BLaER1 treated with 17β-estradiol and CSF1 and Interleukin-3, amounts not matched to agents 10 nM and 100 nM (cell line): ENCODE measurements around the gene CHST7.

Experiments used
- H3K27ac ChIP-seq, 11 experiments: shearing (Covaris generic); formaldehyde crosslinking; 2 replicates each; pipeline ENCODE4 v1.8.1; 2022
- H3K27me3 ChIP-seq, 11 experiments: shearing (Covaris generic); formaldehyde crosslinking; 2 replicates each; pipeline ENCODE4 v1.8.1; 2022
- H3K36me3 ChIP-seq, 11 experiments: shearing (Covaris generic); formaldehyde crosslinking; 2 replicates each; pipeline ENCODE4 v1.8.1; 2022
- H3K4me1 ChIP-seq, 10 experiments: shearing (Covaris generic); formaldehyde crosslinking; 2 replicates each; pipeline ENCODE4 v1.8.1; 2022
- H3K4me2 ChIP-seq, 11 experiments: shearing (Covaris generic); formaldehyde crosslinking; 2 replicates each; pipeline ENCODE4 v1.8.1; 2022
- H3K4me3 ChIP-seq, 10 experiments: shearing (Covaris generic); formaldehyde crosslinking; 2 replicates each; pipeline ENCODE4 v1.8.1; 2022
- H3K9ac ChIP-seq, 11 experiments: shearing (Covaris generic); formaldehyde crosslinking; 2 replicates each; pipeline ENCODE4 v1.8.1; 2022
- H3K9me3 ChIP-seq, 11 experiments: shearing (Covaris generic); formaldehyde crosslinking; replicated peaks in 1 of 11; 2 replicates each; pipeline ENCODE4 v1.8.1; 2022
- H4K20me1 ChIP-seq, 11 experiments: shearing (Covaris generic); formaldehyde crosslinking; 2 replicates each; pipeline ENCODE4 v1.8.1; 2022
- Cebpa-rat ChIP-seq, 11 experiments: shearing (Covaris generic); IDR thresholded peaks; 2 replicates each; pipeline ENCODE4 v1.8.1; 2022

The CHST7 gene

DNA sequence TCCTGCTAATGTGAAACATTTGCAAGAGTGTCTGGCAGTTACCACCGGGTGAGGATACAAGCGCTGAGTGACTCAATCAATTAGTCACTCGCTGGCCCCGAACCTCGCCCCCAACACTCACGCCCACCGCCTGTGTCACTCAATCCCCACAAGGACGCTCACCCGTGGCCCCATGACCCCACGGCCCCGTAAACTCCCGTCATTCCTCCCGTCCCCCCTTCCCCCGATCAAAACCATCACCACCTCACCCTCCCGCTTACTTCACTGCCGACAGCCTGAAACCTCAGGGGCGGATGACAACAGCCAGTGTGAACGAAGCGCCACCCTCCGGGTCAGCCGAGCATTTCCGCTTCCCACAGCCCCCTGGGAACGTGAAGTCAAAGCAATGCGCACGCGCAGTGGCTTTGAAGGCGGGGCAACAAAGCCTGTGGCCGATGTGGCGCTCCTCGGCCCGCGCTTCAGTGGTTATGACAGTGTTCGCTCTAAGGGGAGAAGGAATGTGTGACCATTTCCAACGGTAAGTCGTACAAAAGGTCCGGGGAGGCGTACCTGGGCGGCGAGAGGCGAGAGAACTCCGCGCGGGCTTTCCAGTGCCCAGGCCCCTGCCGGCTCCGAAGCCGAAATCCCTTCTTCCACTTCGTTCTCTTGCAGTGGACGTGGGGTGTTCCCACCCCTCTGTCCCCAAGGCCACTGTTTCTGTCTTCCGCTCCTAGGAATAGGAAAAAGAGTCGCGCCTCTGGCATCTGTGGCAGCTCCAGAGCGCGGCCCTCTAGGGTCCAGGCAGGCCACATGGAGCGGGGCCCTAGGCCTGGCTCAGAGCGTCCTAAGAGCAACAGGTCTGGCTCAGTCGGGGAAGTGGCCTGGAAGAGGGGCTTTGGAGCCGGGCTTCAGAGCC is 28.2 kb upstream of the CHST7 start, which contains the start of gene ZNF674:
Gene ZNF674 (minus strand): TSS at position 311 of the 895 bp plus-strand sequence. CDS start 3,334 bp downstream, outside the sequence.
- no peaks in the 10 kb centered on the region for H3K27me3 ChIP-seq
- peaks cover 0 to 16% (median 5%) of the 10 kb centered on the region in 11 experiments; a peak in 10 of 22 replicates for H3K36me3 ChIP-seq
- peak within 1 kb of the TSS; percentile 64 to 84 (median 78) for H3K4me3 ChIP-seq
- H3K4me2 ChIP-seq: peak within 1 kb of the TSS; percentile 71 to 82 (median 76)
- peaks cover 0 to 7% (median 0%) of the 10 kb centered on the region in 11 experiments; a peak in 3 of 22 replicates for H4K20me1 ChIP-seq
- TF ChIP-seq Cebpa-rat (IDR thresholded peaks at IDR 0.05): no peak
- H3K9ac ChIP-seq: peak within 1 kb of the TSS; percentile 80 to 95 (median 88)
- H3K9me3 ChIP-seq: peaks cover 0 to 16% (median 9%) of the 10 kb centered on the region in 11 experiments; a peak in 10 of 22 replicates
- peaks cover 26 to 43% (median 33%) of the 10 kb centered on the region in 10 experiments for H3K4me1 ChIP-seq
- H3K27ac ChIP-seq: peak within 1 kb of the TSS; percentile 67 to 94 (median 87)

DNA sequence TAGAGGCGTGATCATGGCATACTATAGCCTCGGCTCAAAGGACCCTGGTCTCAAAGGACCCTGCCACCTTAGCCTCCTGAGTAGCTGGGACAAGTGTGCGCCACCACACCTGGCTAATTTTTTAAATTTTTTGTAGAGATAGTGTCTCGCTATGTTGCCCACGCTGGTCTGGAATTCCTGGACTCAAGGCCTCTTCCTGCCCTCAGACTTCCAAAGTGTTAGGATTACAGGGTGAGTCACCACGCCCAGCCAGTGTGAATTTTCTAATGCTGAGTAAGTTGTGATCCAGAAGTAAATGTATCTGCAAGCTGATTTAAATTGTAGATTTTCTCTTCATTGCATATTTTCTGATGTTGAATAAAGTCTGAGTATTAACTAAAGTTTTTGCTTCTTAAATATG is 25.7 kb upstream of the CHST7 start:
- Histone ChIP-seq H3K4me3 (no peak overlapping the region), H4K20me1 (peaks cover 0 to 7% (median 0%) of the 10 kb centered on the region in 11 experiments; a peak in 3 of 22 replicates)
- TF ChIP-seq Cebpa-rat (IDR thresholded peaks at IDR 0.05): no peak

DNA sequence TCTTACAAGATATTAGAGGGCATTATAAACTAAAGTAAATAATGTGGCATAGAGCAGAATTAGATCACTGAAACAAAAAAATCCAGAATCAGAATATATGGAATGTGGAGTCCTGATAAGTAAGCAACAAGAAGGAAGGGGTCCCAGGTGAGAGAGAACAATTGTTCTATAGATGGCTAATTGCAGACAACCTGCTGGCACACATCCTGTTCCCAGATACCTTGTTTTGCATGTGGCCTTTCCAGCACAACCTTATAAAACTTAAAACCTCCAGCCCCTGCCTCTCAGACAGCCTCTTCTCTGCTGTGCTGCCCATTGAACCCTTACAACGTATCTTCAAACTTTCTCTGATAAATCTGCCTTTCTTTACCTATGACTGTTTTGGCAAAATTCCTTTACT is 23.7 kb upstream of the CHST7 start:
- Histone ChIP-seq H3K4me2 (no peak overlapping the region), H3K4me3 (no peak overlapping the region), H3K27ac (no peak overlapping the region), H3K9ac (no peak overlapping the region), H3K27me3 (no peaks in the 10 kb centered on the region), H4K20me1 (peaks cover 0 to 7% (median 0%) of the 10 kb centered on the region in 11 experiments; a peak in 3 of 22 replicates), H3K9me3 (peaks cover 0 to 14% (median 3%) of the 10 kb centered on the region in 11 experiments; a peak in 9 of 22 replicates), H3K4me1 (peaks cover 10 to 28% (median 17%) of the 10 kb centered on the region in 10 experiments; a peak in 17 of 20 replicates), H3K36me3 (peaks cover 0 to 16% (median 5%) of the 10 kb centered on the region in 11 experiments; a peak in 8 of 22 replicates)
- no peak for TF ChIP-seq Cebpa-rat (IDR thresholded peaks at IDR 0.05)

More for the DNA sequence above, 25.7 kb upstream of the CHST7 start:
- no peaks in the 10 kb centered on the region for H3K27me3 ChIP-seq
- H3K9me3 ChIP-seq: peaks cover 0 to 16% (median 9%) of the 10 kb centered on the region in 11 experiments; a peak in 10 of 22 replicates
- no peak overlapping the region for H3K9ac ChIP-seq
- peaks cover 26 to 44% (median 33%) of the 10 kb centered on the region in 10 experiments for H3K4me1 ChIP-seq
- H3K4me2 ChIP-seq: peak overlapping the region in 8 of 11 experiments; percentile 7 to 82 (median 66); a peak in 10 of 22 replicates
- no peak overlapping the region for H3K27ac ChIP-seq
- peaks cover 0 to 16% (median 5%) of the 10 kb centered on the region in 11 experiments; a peak in 8 of 22 replicates for H3K36me3 ChIP-seq

DNA sequence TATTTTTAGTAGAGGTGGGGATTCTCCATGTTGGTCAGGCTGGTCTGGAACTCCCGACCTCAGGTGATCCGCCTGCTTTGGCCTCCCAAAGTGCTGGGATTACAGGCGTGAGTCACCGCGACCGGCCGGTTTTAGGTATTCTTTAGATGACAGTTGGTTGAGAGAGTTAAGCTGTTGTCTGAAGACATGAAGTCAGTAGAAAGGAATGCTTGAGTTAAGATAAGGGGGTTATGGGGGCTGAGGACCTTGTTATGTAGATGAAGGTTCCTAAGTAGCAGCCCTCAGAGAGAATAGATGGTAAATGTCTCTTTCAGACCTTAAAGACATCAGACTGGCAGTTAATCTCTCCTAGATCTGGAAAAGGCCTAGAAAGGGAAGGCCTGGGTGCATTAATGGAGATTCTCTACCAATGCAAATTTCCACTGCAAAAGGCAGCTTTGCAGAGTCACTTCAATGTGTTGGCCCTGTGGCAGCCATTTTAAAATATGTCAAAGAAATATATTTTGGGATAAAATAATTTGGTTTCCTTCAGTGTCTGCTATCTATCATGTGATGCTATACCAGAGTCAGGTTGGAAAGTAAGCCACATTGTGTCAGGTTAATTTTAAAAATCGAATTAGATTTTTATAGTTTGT is 22.0 kb upstream of the CHST7 start:
- no peaks in the 10 kb centered on the region for H3K27me3 ChIP-seq
- H3K36me3 ChIP-seq: peaks cover 0 to 16% (median 5%) of the 10 kb centered on the region in 11 experiments; a peak in 8 of 22 replicates
- no peak overlapping the region for H3K27ac ChIP-seq
- peaks cover 6 to 25% (median 14%) of the 10 kb centered on the region in 10 experiments; a peak in 17 of 20 replicates for H3K4me1 ChIP-seq
- TF ChIP-seq Cebpa-rat (IDR thresholded peaks at IDR 0.05): no peak
- no peak overlapping the region for H3K4me3 ChIP-seq
- H3K9ac ChIP-seq: no peak overlapping the region
- H3K9me3 ChIP-seq: peaks cover 0 to 4% (median 0%) of the 10 kb centered on the region in 11 experiments; a peak in 1 of 22 replicates
- peaks cover 0 to 5% (median 0%) of the 10 kb centered on the region in 11 experiments; a peak in 3 of 22 replicates for H4K20me1 ChIP-seq
- no peak overlapping the region for H3K4me2 ChIP-seq

DNA sequence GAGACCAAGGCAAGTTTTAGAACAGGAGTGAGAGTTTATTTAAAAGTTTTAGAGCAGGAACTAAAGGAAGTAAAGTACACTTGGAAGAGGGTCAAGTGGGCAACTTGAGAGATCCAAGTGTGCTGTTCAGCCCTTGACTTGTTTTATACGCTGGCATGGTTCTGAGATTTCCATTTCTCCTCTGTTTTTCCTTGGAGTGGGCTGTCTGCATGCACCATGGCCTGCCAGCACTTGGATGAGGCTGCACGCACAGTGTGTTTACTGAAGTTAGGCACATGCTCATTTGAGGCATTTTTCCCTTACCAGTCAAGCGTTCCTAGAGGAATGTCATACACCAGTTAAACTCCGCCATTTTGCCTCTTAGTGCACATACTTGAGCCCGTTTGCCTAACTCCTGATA is 19.6 kb upstream of the CHST7 start:
- Histone ChIP-seq H3K4me3 (no peak overlapping the region), H3K4me2 (no peak overlapping the region), H3K4me1 (peaks cover 0 to 10% (median 3%) of the 10 kb centered on the region in 10 experiments; a peak in 6 of 20 replicates), H3K9ac (no peak overlapping the region), H3K36me3 (0 out of 22 replicates have a peak, but pooled peaks cover 0 to 1% (median 0%) of the 10 kb centered on the region in 11 experiments), H4K20me1 (no peaks in the 10 kb centered on the region; a peak in 1 of 22 replicates), H3K27ac (no peak overlapping the region), H3K9me3 (no peaks in the 10 kb centered on the region), H3K27me3 (no peaks in the 10 kb centered on the region)
- TF ChIP-seq Cebpa-rat (IDR thresholded peaks at IDR 0.05): no peak

DNA sequence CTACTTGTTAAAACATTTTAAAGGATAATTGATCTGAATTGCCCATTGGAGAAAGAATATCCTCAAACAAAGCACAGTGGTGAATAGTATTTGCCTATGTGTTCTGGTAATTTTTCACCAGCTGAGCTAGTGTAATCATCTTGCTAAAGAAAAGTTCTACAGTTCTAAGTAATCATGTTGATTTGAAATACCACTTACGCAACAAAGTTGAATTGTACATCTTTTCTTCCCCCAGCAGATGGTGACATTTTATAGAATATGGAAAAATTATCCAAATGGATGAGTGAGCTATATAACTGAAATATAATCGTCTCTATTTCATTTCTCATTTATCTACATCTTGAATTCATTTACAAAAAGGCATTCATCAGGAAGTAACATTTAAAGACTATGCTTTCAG is 18.6 kb upstream of the CHST7 start:
- Histone ChIP-seq H3K27ac (no peak overlapping the region), H4K20me1 (no peaks in the 10 kb centered on the region; a peak in 1 of 22 replicates), H3K27me3 (no peaks in the 10 kb centered on the region), H3K4me2 (no peak overlapping the region), H3K9me3 (no peaks in the 10 kb centered on the region), H3K4me3 (no peak overlapping the region), H3K9ac (no peak overlapping the region), H3K4me1 (peaks cover 0 to 12% (median 7%) of the 10 kb centered on the region in 10 experiments; a peak in 6 of 20 replicates), H3K36me3 (no peaks in the 10 kb centered on the region)
- peak in 3 of 11 experiments; percentile 18 to 52 (median 39); a peak in 3 of 22 replicates for TF ChIP-seq Cebpa-rat (IDR thresholded peaks at IDR 0.05)

DNA sequence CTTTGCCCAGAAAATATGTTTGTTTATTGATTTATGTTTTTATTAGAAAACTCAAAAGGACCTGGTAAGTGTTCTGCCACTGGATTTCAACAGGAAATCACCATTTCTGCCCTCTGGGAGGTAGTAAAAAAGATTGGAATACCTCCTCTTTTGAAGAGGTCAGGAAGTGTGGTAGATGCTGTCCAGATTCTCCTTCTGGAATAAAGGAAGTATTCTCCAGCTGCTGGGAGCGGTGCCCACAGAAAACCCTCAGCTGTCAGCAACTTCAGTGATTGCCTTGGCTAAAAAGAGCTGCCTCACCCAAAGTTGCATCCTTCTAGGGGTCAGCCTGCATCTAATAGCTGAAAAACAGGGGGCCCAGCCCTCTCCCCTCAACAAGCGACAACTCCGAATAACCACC is 14.5 kb upstream of the CHST7 start:
- Histone ChIP-seq H3K9ac (no peak overlapping the region), H3K36me3 (no peaks in the 10 kb centered on the region), H4K20me1 (0 out of 22 replicates have a peak, but pooled peaks cover 0 to 7% (median 0%) of the 10 kb centered on the region in 11 experiments), H3K27me3 (no peaks in the 10 kb centered on the region; a peak in 1 of 22 replicates), H3K4me3 (no peak overlapping the region), H3K9me3 (no peaks in the 10 kb centered on the region), H3K4me2 (peak overlapping the region in 2 of 11 experiments; percentile 30 to 35; a peak in 1 of 22 replicates), H3K27ac (no peak overlapping the region), H3K4me1 (peaks cover 17 to 33% (median 25%) of the 10 kb centered on the region in 10 experiments)
- TF ChIP-seq Cebpa-rat (IDR thresholded peaks at IDR 0.05): no peak

DNA sequence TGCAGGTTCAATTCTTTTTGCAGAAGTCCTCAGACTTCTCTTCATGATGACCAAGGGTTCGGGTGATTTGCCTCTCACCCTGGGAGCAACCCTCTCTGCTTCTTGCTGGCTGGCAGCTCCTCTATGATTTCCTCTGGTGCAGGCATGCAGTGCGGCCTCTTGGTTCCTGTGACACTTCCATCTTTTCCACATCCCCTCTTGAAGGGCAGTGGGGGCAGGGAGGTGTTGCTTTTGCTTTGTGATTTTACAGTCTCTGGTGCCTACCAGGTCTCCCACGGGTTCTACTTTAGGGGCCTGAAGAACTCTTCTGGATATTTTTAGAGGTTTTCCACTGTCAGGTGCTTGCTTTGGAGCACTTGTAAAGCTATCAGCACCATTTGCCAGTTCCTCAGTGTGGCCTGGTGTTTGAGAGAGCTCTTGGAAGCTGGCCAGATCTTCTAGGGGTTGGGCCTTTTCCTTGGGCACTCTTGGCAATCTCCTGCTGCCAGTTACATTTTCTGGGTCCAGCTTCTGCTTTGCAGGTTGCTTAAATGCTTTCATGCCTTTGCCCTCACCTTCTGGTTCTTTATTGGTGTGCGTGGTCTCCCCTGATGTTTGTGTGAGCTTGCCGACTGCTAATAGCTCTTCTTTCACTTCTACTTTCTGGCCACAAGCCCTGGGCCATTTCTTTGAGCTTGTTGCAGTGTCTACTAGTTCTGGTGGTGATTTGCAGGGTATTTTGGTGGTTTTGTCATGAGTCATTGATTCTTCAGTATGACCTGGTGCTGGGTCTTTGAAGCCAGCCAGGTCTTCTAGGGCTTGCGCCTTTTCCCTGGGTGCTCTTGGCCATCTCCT is 11.5 kb upstream of the CHST7 start:
- peak overlapping the region; percentile 45 to 77 (median 70) for H3K4me2 ChIP-seq
- no peaks in the 10 kb centered on the region for H3K36me3 ChIP-seq
- H3K27me3 ChIP-seq: no peaks in the 10 kb centered on the region; a peak in 1 of 22 replicates
- H3K4me3 ChIP-seq: no peak overlapping the region
- 0 out of 22 replicates have a peak overlapping the region, but pooled peaks of 1 of the 11 experiments have one; percentile 12 for H3K27ac ChIP-seq
- TF ChIP-seq Cebpa-rat (IDR thresholded peaks at IDR 0.05): no peak
- H4K20me1 ChIP-seq: 0 out of 22 replicates have a peak, but pooled peaks cover 0 to 7% (median 0%) of the 10 kb centered on the region in 11 experiments
- no peaks in the 10 kb centered on the region for H3K9me3 ChIP-seq
- no peak overlapping the region for H3K9ac ChIP-seq
- H3K4me1 ChIP-seq: peaks cover 17 to 33% (median 21%) of the 10 kb centered on the region in 10 experiments
